Loucy (cell line): Measurements from ENCODE around the gene L3MBTL2.

ENCODE experiments used
- EZH2phosphoT487 ChIP-seq: fragments of 200-600 bp; IDR thresholded peaks from 2 replicates; pipeline ENCODE4 v1.6.1; 2018; ENCODE audit warnings: antibody characterized with exemption, mild to moderate bottlenecking, moderate library complexity, borderline replicate concordance
- TF ChIP-seq, protein P1 (sequence below): fragments of 200-600 bp; sonication (generic); conservative IDR thresholded peaks from 2 replicates; pipeline ENCODE4 v1.5.1; 2014; ENCODE audit warnings: mild to moderate bottlenecking, antibody characterized with exemption, low read length

DNA sequence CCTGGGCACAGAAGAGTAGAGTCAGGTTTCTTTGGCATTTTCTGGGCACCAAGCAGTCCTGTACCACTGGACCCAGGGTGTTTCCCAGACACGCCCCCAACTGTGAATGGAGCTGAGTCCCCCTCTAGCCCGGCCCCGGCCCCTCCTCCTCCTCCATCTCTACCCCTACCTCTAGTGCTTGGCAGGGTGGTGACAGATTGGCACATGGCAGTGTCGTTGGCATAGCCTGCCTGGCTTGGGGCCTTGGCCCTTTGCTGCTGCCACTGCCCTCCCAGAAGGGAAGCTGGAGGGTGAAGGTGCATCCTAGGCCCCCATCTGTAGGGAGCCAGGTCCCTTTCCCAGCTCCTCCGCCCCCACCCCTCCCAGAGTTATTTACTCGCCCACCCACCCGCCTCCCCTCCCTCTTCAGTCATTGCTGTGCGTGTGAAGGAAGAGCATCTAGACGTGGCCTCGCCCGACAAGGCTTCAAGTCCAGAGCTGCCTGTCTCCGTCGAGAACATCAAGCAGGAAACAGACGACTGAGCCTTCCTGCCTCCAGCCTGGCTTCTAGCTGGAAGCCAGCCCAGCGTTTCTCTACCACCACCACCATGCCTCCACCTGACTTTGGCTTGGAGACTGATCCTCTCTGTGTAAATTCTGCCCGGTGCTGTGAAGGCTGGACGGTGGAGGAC is 24.8 kb downstream of the L3MBTL2 start:
- TF ChIP-seq, protein P1, sequence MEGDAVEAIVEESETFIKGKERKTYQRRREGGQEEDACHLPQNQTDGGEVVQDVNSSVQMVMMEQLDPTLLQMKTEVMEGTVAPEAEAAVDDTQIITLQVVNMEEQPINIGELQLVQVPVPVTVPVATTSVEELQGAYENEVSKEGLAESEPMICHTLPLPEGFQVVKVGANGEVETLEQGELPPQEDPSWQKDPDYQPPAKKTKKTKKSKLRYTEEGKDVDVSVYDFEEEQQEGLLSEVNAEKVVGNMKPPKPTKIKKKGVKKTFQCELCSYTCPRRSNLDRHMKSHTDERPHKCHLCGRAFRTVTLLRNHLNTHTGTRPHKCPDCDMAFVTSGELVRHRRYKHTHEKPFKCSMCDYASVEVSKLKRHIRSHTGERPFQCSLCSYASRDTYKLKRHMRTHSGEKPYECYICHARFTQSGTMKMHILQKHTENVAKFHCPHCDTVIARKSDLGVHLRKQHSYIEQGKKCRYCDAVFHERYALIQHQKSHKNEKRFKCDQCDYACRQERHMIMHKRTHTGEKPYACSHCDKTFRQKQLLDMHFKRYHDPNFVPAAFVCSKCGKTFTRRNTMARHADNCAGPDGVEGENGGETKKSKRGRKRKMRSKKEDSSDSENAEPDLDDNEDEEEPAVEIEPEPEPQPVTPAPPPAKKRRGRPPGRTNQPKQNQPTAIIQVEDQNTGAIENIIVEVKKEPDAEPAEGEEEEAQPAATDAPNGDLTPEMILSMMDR, result no peak
- no peak for TF ChIP-seq EZH2phosphoT487
